ENCODE data around the gene CHD2. TPM values are rescaled to one million over a fixed set of nuclear protein-coding genes. Genes with fewer than 3 reads are reported as not detected.

CHD2 gene
- total RNA-seq, 1 donor from 2014 or later = 159 TPM

DNA sequence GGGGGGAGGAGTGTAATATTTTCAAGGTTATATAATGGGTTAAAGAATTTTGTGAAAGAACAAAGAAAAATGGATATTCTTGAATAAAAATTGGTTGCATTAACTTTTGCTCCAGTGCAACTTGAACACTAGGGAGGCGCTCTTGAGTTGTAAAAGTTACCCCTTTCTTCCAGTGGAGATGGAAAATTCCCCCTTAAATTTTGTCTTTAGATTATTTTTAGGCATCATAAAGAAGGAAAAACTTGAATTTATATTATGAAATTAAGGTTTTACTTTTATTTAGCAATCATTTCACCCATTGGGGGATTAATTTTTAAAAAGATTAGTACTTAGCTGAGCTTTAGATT lies 550 bp upstream of the CHD2 start:
- Mint-ChIP-seq H3K27ac (peak overlapping the region; percentile 62), H3K4me3 (ENCODE audit: low read depth) (peak overlapping the region; percentile 54), H3K36me3 (ENCODE audit: insufficient read depth) (peaks cover 42% of the 10 kb centered on the region), H3K9me3 (ENCODE audit: low read depth) (peaks cover 8% of the 10 kb centered on the region), H3K4me1 (ENCODE audit: low read depth) (peaks cover 13% of the 10 kb centered on the region), H3K27me3 (no peaks in the 10 kb centered on the region)
- DNase-seq (ENCODE audit: low spot score, unreplicated experiment) = no peak
- TF ChIP-seq CTCF (IDR thresholded peaks at IDR 0.05; ENCODE audit: unreplicated experiment) = peak; percentile 49

GRCh38 chr15:92900731-92901071 lies 577 bp downstream of the CHD2 start:
- H3K4me3 Mint-ChIP-seq (ENCODE audit: low read depth) = peak overlapping the region; percentile 98
- H3K27ac Mint-ChIP-seq = peak overlapping the region; percentile 100
- DNase-seq (ENCODE audit: low spot score, unreplicated experiment) = no peak
- peaks cover 8% of the 10 kb centered on the region for H3K9me3 Mint-ChIP-seq (ENCODE audit: low read depth)
- no peak for TF ChIP-seq CTCF (IDR thresholded peaks at IDR 0.05; ENCODE audit: unreplicated experiment)
- H3K36me3 Mint-ChIP-seq (ENCODE audit: insufficient read depth) = peaks cover 36% of the 10 kb centered on the region
- peaks cover 23% of the 10 kb centered on the region for H3K4me1 Mint-ChIP-seq (ENCODE audit: low read depth)
- no peaks in the 10 kb centered on the region for H3K27me3 Mint-ChIP-seq

DNA sequence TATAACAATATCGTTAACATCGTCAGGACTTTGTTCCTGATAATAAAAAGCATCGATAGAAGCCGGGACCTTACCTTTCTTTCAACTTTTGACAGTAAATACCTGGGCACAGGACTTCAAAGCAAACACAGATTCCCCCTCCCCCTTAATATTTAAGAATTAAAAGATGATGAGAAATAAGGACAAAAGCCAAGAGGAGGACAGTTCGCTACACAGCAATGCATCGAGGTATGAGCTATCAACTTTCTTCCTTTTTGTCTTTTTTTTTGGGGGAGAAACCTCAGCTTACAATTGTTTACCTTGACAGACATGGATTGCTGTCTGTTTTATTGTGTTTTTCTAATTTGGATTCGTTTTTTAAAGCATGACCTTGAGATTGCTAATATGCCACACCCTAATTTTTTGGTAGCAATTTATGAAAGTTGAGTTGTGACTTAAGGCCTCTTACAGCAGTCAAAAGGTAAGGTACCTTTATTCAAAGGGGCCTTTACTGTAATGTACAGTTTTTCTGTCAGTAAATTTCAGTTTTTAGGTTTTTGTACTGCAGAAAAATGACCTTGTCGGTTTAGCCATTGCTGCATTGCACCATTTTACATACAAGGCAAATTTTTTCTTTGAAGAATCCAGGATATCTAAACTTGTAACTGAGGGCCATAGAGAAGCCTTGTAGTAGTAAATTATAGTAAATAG lies 1.1 kb downstream of the CHD2 start:
- peak overlapping the region; percentile 98 for H3K4me3 Mint-ChIP-seq (ENCODE audit: low read depth)
- H3K27me3 Mint-ChIP-seq = no peaks in the 10 kb centered on the region
- H3K9me3 Mint-ChIP-seq (ENCODE audit: low read depth) = peaks cover 8% of the 10 kb centered on the region
- DNase-seq (ENCODE audit: low spot score, unreplicated experiment) = no peak
- H3K4me1 Mint-ChIP-seq (ENCODE audit: low read depth) = peaks cover 28% of the 10 kb centered on the region
- peak overlapping the region; percentile 100 for H3K27ac Mint-ChIP-seq
- H3K36me3 Mint-ChIP-seq (ENCODE audit: insufficient read depth) = peaks cover 34% of the 10 kb centered on the region
- no peak for TF ChIP-seq CTCF (IDR thresholded peaks at IDR 0.05; ENCODE audit: unreplicated experiment)

GRCh38 chr15:92901995-92902394 lies 1.9 kb downstream of the CHD2 start:
- H3K27ac Mint-ChIP-seq = peak overlapping the region; percentile 92

More at GRCh38 chr15:92901995-92902394, 1.9 kb downstream of the CHD2 start:
- Mint-ChIP-seq H3K36me3 (ENCODE audit: insufficient read depth) (peaks cover 29% of the 10 kb centered on the region), H3K9me3 (ENCODE audit: low read depth) (peaks cover 8% of the 10 kb centered on the region), H3K4me3 (ENCODE audit: low read depth) (peak overlapping the region; percentile 98), H3K4me1 (ENCODE audit: low read depth) (peaks cover 36% of the 10 kb centered on the region), H3K27me3 (no peaks in the 10 kb centered on the region)
- no peak for TF ChIP-seq CTCF (IDR thresholded peaks at IDR 0.05; ENCODE audit: unreplicated experiment)
- DNase-seq (ENCODE audit: low spot score, unreplicated experiment) = no peak
